K562 (cell line): Measurements from ENCODE around the gene ASB13. TPM values are rescaled to one million over a fixed set of nuclear protein-coding genes. Genes with fewer than 3 reads are reported as not detected.

ENCODE experiments used
- FOXP4 ChIP-seq: sonication (generic); formaldehyde crosslinking; IDR thresholded peaks from 2 replicates; pipeline ENCODE4 v1.8.0; 2022; ENCODE audit warnings: mild to moderate bottlenecking, missing genetic modification reagents, borderline replicate concordance
- HOMEZ ChIP-seq: fragments of 250-450 bp; sonication (Bioruptor Pico); IDR thresholded peaks from 2 replicates; pipeline ENCODE4 v1.4.0; 2020; ENCODE audit warnings: mild to moderate bottlenecking, moderate library complexity
- JUND ChIP-seq, 2 experiments: IDR thresholded peaks; 2 replicates in 1 of 2; 3 replicates in 1 of 2; pipeline ENCODE4 v1.6.1; 2011; ENCODE audit warnings: borderline replicate concordance in 2 of 2, low read depth in 2 of 2, low read length in 2 of 2, improper control_type of control experiment in 1 of 2, missing biosample characterization in 1 of 2, missing genetic modification characterization in 1 of 2, missing genetic modification reagents in 1 of 2
- MAZ ChIP-seq, 2 experiments: fragments of 450-650 bp in 1 of 2; sonication (generic) in 1 of 2; formaldehyde crosslinking; IDR thresholded peaks in 1 of 2; conservative IDR thresholded peaks in 1 of 2; 2 replicates each; pipeline versions ENCODE4 v1.4.0 to v1.5.0; 2020; ENCODE audit warnings: mild to moderate bottlenecking in 1 of 2, missing genetic modification reagents in 1 of 2
- MTA3 ChIP-seq: fragments of 450-650 bp; formaldehyde crosslinking; IDR thresholded peaks from 2 replicates; pipeline ENCODE4 v1.6.1; 2017; ENCODE audit warnings: mild to moderate bottlenecking, borderline replicate concordance
- RB1 ChIP-seq: fragments of 450-650 bp; IDR thresholded peaks from 2 replicates; pipeline ENCODE4 v1.6.1; 2017; ENCODE audit warnings: low read depth, mild to moderate bottlenecking
- ZBTB40 ChIP-seq, 2 experiments: fragments of 450-650 bp in 1 of 2; sonication (generic) in 1 of 2; formaldehyde crosslinking in 1 of 2; IDR thresholded peaks; 2 replicates each; pipeline versions ENCODE4 v1.7.1 to v1.9.0; 2016 to 2022; ENCODE audit warnings: inconsistent platforms in 1 of 2, mild to moderate bottlenecking in 1 of 2, missing genetic modification reagents in 1 of 2
- ZFP1 ChIP-seq: fragments of 450-650 bp; formaldehyde crosslinking; IDR thresholded peaks from 2 replicates; pipeline ENCODE4 v1.4.0; 2020; ENCODE audit warnings: mild to moderate bottlenecking, mixed read lengths
- ZNF384 ChIP-seq: IDR thresholded peaks from 2 replicates; pipeline ENCODE4 v1.6.1; 2012; ENCODE audit warnings: low read depth, low read length, improper control_type of control experiment
- ZNF740 ChIP-seq, 3 experiments: fragments of 200-800 bp in 1 of 3; sonication (Bioruptor generic) in 1 of 3; sonication (generic) in 1 of 3; formaldehyde crosslinking in 1 of 3; IDR thresholded peaks; 2 replicates each; pipeline versions ENCODE4 v1.6.1 to v1.8.0; 2016 to 2022; ENCODE audit warnings: mild to moderate bottlenecking in 2 of 3, missing compliant biosample characterization in 2 of 3, missing genetic modification characterization in 2 of 3, missing genetic modification reagents in 1 of 3
- polyA plus RNA-seq, 8 experiments: library from polyadenylated mRNA; depleted of rRNA in 4 of 8; stranded (reverse) in 5 of 8; unstranded in 3 of 8; fragments of >200 nt; fragmentation: Nextera tagmentation in 2 of 8; fragmentation: Illumina TruSeq in 1 of 8; extraction: Ambion mirVana in 2 of 8; extraction: Trizol in 1 of 8; gene quantifications; 2 replicates each; pipeline versions ENCODE4 v1.2.1 to v1.2.3, GENCODE V29; 2011 to 2014; ENCODE audit warnings: inconsistent platforms in 1 of 8, missing spikeins in 1 of 8
- total RNA-seq, 7 experiments: library from RNA; depleted of rRNA in 6 of 7; stranded (reverse); fragments of >200 nt in 6 of 7; fragmentation: Illumina TruSeq in 2 of 7; extraction: Trizol in 2 of 7; gene quantifications; 2 replicates each; pipeline versions ENCODE4 v1.2.1 to v1.2.3, GENCODE V29; 2011 to 2021; ENCODE audit warnings: low replicate concordance in 1 of 7

The ASB13 gene
- total and polyA plus RNA-seq, 9 of the 15 experiments (the other 6 are each of a cell fraction or from before 2014, with no cell fraction given) = 5.2 to 28.8 (median 16.9) TPM

GRCh38 chr10:5623081-5623748, 43.2 kb downstream of the ASB13 start (continued):
- 0 out of 2 replicates have a peak, but pooled peaks have one; percentile 41 for TF ChIP-seq FOXP4 (CRISPR knock-in tag)
- peak; percentile 94 for TF ChIP-seq RB1
- TF ChIP-seq MAZ (CRISPR knock-in tag; conservative IDR thresholded peaks at IDR 0.05 in 1 of 2, IDR thresholded peaks at IDR 0.05 in 1 of 2) = peak in 1 of 2 experiments; percentile 79
- TF ChIP-seq HOMEZ (CRISPR knock-in tag) = peak; percentile 42; the same call in 1 of the 2 replicates
- TF ChIP-seq ZNF740 (CRISPR knock-in tag; IDR thresholded peaks at IDR 0.05) = 0 out of 2 replicates have a peak, but pooled peaks have one; percentile 32
- no peak for TF ChIP-seq ZNF740 (tag; IDR thresholded peaks at IDR 0.05)
- TF ChIP-seq ZFP1 = no peak
- TF ChIP-seq ZBTB40 (IDR thresholded peaks at IDR 0.05) = no peak
- TF ChIP-seq ZBTB40 (CRISPR knock-in tag; IDR thresholded peaks at IDR 0.05) = no peak
- TF ChIP-seq JUND (IDR thresholded peaks at IDR 0.05; ENCODE audit: borderline replicate concordance, low read depth, low read length) = peak; percentile 53
- TF ChIP-seq JUND (tag; IDR thresholded peaks at IDR 0.05; ENCODE audit: borderline replicate concordance, low read depth, low read length) = no peak
- TF ChIP-seq MTA3 = peak; percentile 44; the same call in 1 of the 2 replicates
- TF ChIP-seq ZNF384 = 0 out of 2 replicates have a peak, but pooled peaks have one; percentile 32
